NCI-H748 (cell line): Measurements from ENCODE around the gene PGAM5.

ENCODE experiments used
- DNase-seq: peaks from one replicate; lab custom pipeline; 2025; ENCODE audit not compliant: unreplicated experiment; lab: John Stamatoyannopoulos, UW

The PGAM5 gene

GRCh38 chr12:132719141-132719953 is 8.7 kb downstream of the PGAM5 start:
- DNase-seq, result no peak

GRCh38 chr12:132719954-132720324 is 9.3 kb downstream of the PGAM5 start:
- no peak for DNase-seq

- no peak for DNase-seq
Observed at GRCh38 chr12:132720606-132721345, 10.1 kb downstream of the PGAM5 start.

GRCh38 chr12:132723015-132723763 is 12.5 kb downstream of the PGAM5 start:
- no peak for DNase-seq

- DNase-seq, result no peak
Observed at GRCh38 chr12:132723764-132724140, 13.1 kb downstream of the PGAM5 start.

GRCh38 chr12:132724506-132725241 is 14.0 kb downstream of the PGAM5 start:
- DNase-seq, result no peak

GRCh38 chr12:132726386-132726785 is 15.7 kb downstream of the PGAM5 start:
- DNase-seq, result no peak

GRCh38 chr12:132727091-132727794 is 16.6 kb downstream of the PGAM5 start:
- DNase-seq, result no peak

- DNase-seq, result no peak
Observed at GRCh38 chr12:132728502-132728901, 17.9 kb downstream of the PGAM5 start.

GRCh38 chr12:132729541-132730320 is 19.1 kb downstream of the PGAM5 start:
- no peak for DNase-seq

GRCh38 chr12:132730353-132730752 is 19.7 kb downstream of the PGAM5 start:
- no peak for DNase-seq

- DNase-seq, result no peak
Observed at GRCh38 chr12:132731574-132731973, 20.9 kb downstream of the PGAM5 start.

- no peak for DNase-seq
Observed at GRCh38 chr12:132734206-132734605, 23.6 kb downstream of the PGAM5 start.

- no peak for DNase-seq
Observed at GRCh38 chr12:132735496-132735895, 24.9 kb downstream of the PGAM5 start.

- DNase-seq, result no peak
Observed at GRCh38 chr12:132736378-132736777, 25.7 kb downstream of the PGAM5 start.

- no peak for DNase-seq
Observed at GRCh38 chr12:132736913-132737312, 26.3 kb downstream of the PGAM5 start.

GRCh38 chr12:132739600-132740312 is 29.1 kb downstream of the PGAM5 start:
- no peak for DNase-seq

- no peak for DNase-seq
Observed at GRCh38 chr12:132740313-132740646, 29.6 kb downstream of the PGAM5 start.

GRCh38 chr12:132740652-132741051 is 30.0 kb downstream of the PGAM5 start:
- no peak for DNase-seq
